IMR-90 (cell line): Measurements from ENCODE around the gene TNNC1. TPM values are rescaled to one million over a fixed set of nuclear protein-coding genes. Genes with fewer than 3 reads are reported as not detected.

Experiments used
- ATAC-seq: fragments of 200-7000 bp; cut with Tn5 transposase; 2 replicates; pipeline ENCODE4 v1.9.1; 2020; ENCODE audit warnings: low read depth, mild to moderate bottlenecking, moderate library complexity
- BruUV-seq: library from RNA; stranded (reverse); fragments of 400-500 nt; replicated peaks from 2 replicates; lab custom pipeline; 2021; lab: Mats Ljungman, UMichigan
- CTCF ChIA-PET: fragments of 300-600 bp; formaldehyde crosslinking; extraction: SDS; loops from one replicate; lab custom pipeline; 2021; ENCODE audit warnings: antibody characterized with exemption; lab: Yijun Ruan, JAX
- POLR2A ChIA-PET: fragments of 300-600 bp; sonication (Branson Sonifier 250); formaldehyde crosslinking; loops from one replicate; lab custom pipeline; 2022; ENCODE audit warnings: antibody characterized with exemption; ENCODE audit not compliant: unreplicated experiment; lab: Charles Lee
- DNase-seq: peaks from one replicate; pipeline ENCODE4 v3.0.0; 2013
- H2AFZ ChIP-seq: replicated peaks from 2 replicates; pipeline ENCODE3; 2013; ENCODE audit warnings: low read length, mild to moderate bottlenecking; ENCODE audit not compliant: poor library complexity
- H2AK5ac ChIP-seq: 2 replicates; pipeline ENCODE4 v1.6.1; 2013; ENCODE audit warnings: low read depth, low read length, inconsistent platforms
- H2AK9ac ChIP-seq: replicated peaks from 2 replicates; pipeline ENCODE3; 2013; ENCODE audit warnings: mild to moderate bottlenecking, low read depth, low read length, moderate library complexity; ENCODE audit not compliant: poor library complexity
- H2BK120ac ChIP-seq: 2 replicates; pipeline ENCODE4 v1.6.1; 2013; ENCODE audit warnings: low read depth, low read length, inconsistent platforms
- H2BK15ac ChIP-seq: 3 replicates; pipeline ENCODE4 v1.6.1; 2013; ENCODE audit warnings: low read depth, low read length, inconsistent platforms
- H2BK20ac ChIP-seq: 2 replicates; pipeline ENCODE4 v1.6.1; 2013; ENCODE audit warnings: low read depth, mild to moderate bottlenecking, inconsistent platforms, low read length, moderate library complexity
- H2BK5ac ChIP-seq: 2 replicates; pipeline ENCODE4 v1.6.1; 2013; ENCODE audit warnings: mild to moderate bottlenecking, low read depth, low read length, inconsistent platforms; ENCODE audit not compliant: poor library complexity, severe bottlenecking
- H3K14ac ChIP-seq: replicated peaks from 2 replicates; pipeline ENCODE4 v1.6.1; 2013; ENCODE audit warnings: low read depth, low read length, inconsistent platforms
- H3K18ac ChIP-seq: 2 replicates; pipeline ENCODE4 v1.6.1; 2013; ENCODE audit warnings: low read depth, low read length, control low read depth
- H3K23ac ChIP-seq: 2 replicates; pipeline ENCODE4 v1.6.1; 2013; ENCODE audit warnings: low read depth, low read length, inconsistent platforms
- H3K27ac ChIP-seq: 2 replicates; pipeline ENCODE4 v1.5.1; 2013; ENCODE audit warnings: mild to moderate bottlenecking, control low read depth, low read length; ENCODE audit not compliant: insufficient read depth
- H3K27me3 ChIP-seq: 2 replicates; pipeline ENCODE4 v1.6.1; 2013; ENCODE audit warnings: low read length; ENCODE audit not compliant: control insufficient read depth, insufficient read depth
- H3K36me3 ChIP-seq: 2 replicates; pipeline ENCODE4 v1.6.1; 2013; ENCODE audit warnings: low read length, mixed read lengths; ENCODE audit not compliant: control insufficient read depth, insufficient read depth
- H3K4ac ChIP-seq: 2 replicates; pipeline ENCODE4 v1.6.1; 2013; ENCODE audit warnings: low read depth, low read length, inconsistent platforms
- H3K4me1 ChIP-seq: 2 replicates; pipeline ENCODE4 v1.6.1; 2013; ENCODE audit warnings: low read length, mixed read lengths; ENCODE audit not compliant: control insufficient read depth, insufficient read depth
- H3K4me2 ChIP-seq: 2 replicates; pipeline ENCODE4 v1.6.1; 2013; ENCODE audit warnings: low read depth, mild to moderate bottlenecking, control low read depth, low read length, moderate library complexity
- H3K4me3 ChIP-seq: 2 replicates; pipeline ENCODE4 v1.5.1; 2013; ENCODE audit warnings: low read depth, mild to moderate bottlenecking, control low read depth, low read length, moderate library complexity; ENCODE audit not compliant: insufficient read depth
- H3K56ac ChIP-seq: 2 replicates; pipeline ENCODE4 v1.6.1; 2013; ENCODE audit warnings: low read length, inconsistent platforms; ENCODE audit not compliant: insufficient read depth; ENCODE audit errors: extremely low read depth
- H3K79me1 ChIP-seq, 2 experiments: 2 replicates each; pipeline ENCODE4 v1.6.1; 2013; ENCODE audit warnings: low read length in 2 of 2, inconsistent platforms in 1 of 2, low read depth in 1 of 2
- H3K9ac ChIP-seq: 2 replicates; pipeline ENCODE4 v1.6.1; 2013; ENCODE audit warnings: low read depth, low read length, control low read depth
- H3K9me1 ChIP-seq: 2 replicates; pipeline ENCODE4 v1.6.1; 2013; ENCODE audit warnings: low read length, inconsistent platforms; ENCODE audit not compliant: insufficient read depth
- H3K9me3 ChIP-seq: 2 replicates; pipeline ENCODE4 v1.6.1; 2013; ENCODE audit warnings: low read length; ENCODE audit not compliant: control insufficient read depth, insufficient read depth
- H4K20me1 ChIP-seq: 2 replicates; pipeline ENCODE4 v1.6.1; 2013; ENCODE audit warnings: low read length, inconsistent platforms; ENCODE audit not compliant: insufficient read depth
- H4K5ac ChIP-seq: 2 replicates; pipeline ENCODE4 v1.6.1; 2013; ENCODE audit warnings: mild to moderate bottlenecking, low read depth, low read length, control low read depth
- H4K8ac ChIP-seq, 2 experiments: 2 replicates each; pipeline ENCODE4 v1.6.1; 2013; ENCODE audit warnings: low read depth in 2 of 2, low read length in 2 of 2, control low read depth in 1 of 2, inconsistent platforms in 1 of 2
- H4K91ac ChIP-seq: 2 replicates; pipeline ENCODE4 v1.6.1; 2013; ENCODE audit warnings: low read depth, low read length, inconsistent platforms; ENCODE audit not compliant: insufficient read depth
- BHLHE40 ChIP-seq: fragments of 150-350 bp; IDR thresholded peaks from 2 replicates; pipeline ENCODE4 v1.6.1; 2016; ENCODE audit warnings: mild to moderate bottlenecking, low read depth, low read length
- CEBPB ChIP-seq: IDR thresholded peaks from 2 replicates; pipeline ENCODE4 v1.6.1; 2012; ENCODE audit warnings: low read depth, low read length, improper control_type of control experiment
- CHD1 ChIP-seq: IDR thresholded peaks from 2 replicates; pipeline ENCODE4 v1.6.1; 2012; ENCODE audit warnings: low read depth, low read length, improper control_type of control experiment
- CTCF ChIP-seq: conservative IDR thresholded peaks from 2 replicates; pipeline ENCODE4 v1.5.1; 2012; ENCODE audit warnings: mild to moderate bottlenecking, low read depth, low read length, improper control_type of control experiment
- ELK1 ChIP-seq: fragments of 150-350 bp; IDR thresholded peaks from 2 replicates; pipeline ENCODE4 v1.6.1; 2016; ENCODE audit warnings: low read depth, mild to moderate bottlenecking, low read length, moderate library complexity, borderline replicate concordance
- FOS ChIP-seq: fragments of 150-350 bp; IDR thresholded peaks from 2 replicates; pipeline ENCODE4 v1.6.1; 2016; ENCODE audit warnings: low read depth, low read length
- MAFK ChIP-seq: IDR thresholded peaks from 2 replicates; pipeline ENCODE4 v1.6.1; 2012; ENCODE audit warnings: low read depth, low read length, improper control_type of control experiment
- MAZ ChIP-seq: IDR thresholded peaks from 2 replicates; pipeline ENCODE4 v1.6.1; 2012; ENCODE audit warnings: low read depth, mild to moderate bottlenecking, low read length, improper control_type of control experiment, moderate library complexity, borderline replicate concordance
- MXI1 ChIP-seq: IDR thresholded peaks from 2 replicates; pipeline ENCODE4 v1.6.1; 2012; ENCODE audit warnings: low read depth, mild to moderate bottlenecking, low read length, moderate library complexity, borderline replicate concordance
- NFE2L2 ChIP-seq: fragments of 150-350 bp; IDR thresholded peaks from 2 replicates; pipeline ENCODE4 v1.6.1; 2016; ENCODE audit warnings: low read depth, mild to moderate bottlenecking, low read length
- POLR2A ChIP-seq: IDR thresholded peaks from 2 replicates; pipeline ENCODE4 v1.6.1; 2012; ENCODE audit warnings: mild to moderate bottlenecking, low read depth, low read length
- RAD21 ChIP-seq: IDR thresholded peaks from 2 replicates; pipeline ENCODE4 v1.6.1; 2012; ENCODE audit warnings: low read length, improper control_type of control experiment
- RCOR1 ChIP-seq: IDR thresholded peaks from 2 replicates; pipeline ENCODE4 v1.6.1; 2012; ENCODE audit warnings: mild to moderate bottlenecking, low read length, improper control_type of control experiment; ENCODE audit not compliant: insufficient replicate concordance
- RFX5 ChIP-seq: IDR thresholded peaks from 2 replicates; pipeline ENCODE4 v1.8.0; 2012; ENCODE audit warnings: low read depth, mild to moderate bottlenecking, low read length, moderate library complexity
- SMC3 ChIP-seq: fragments of 150-350 bp; IDR thresholded peaks from 2 replicates; pipeline ENCODE4 v1.6.1; 2016; ENCODE audit warnings: low read depth, mild to moderate bottlenecking, antibody characterized with exemption, low read length, moderate library complexity
- USF2 ChIP-seq: fragments of 150-350 bp; IDR thresholded peaks from 2 replicates; pipeline ENCODE4 v1.6.1; 2017; ENCODE audit warnings: mild to moderate bottlenecking, antibody characterized with exemption, low read length, low read depth
- WGBS, 2 experiments: methylation state at CpG; one replicate each; pipeline versions ENCODE4 v1.1.5 to v1.1.7; 2013; ENCODE audit warnings: missing lambda C conversion rate in 2 of 2; ENCODE audit not compliant: insufficient read length in 1 of 2; ENCODE audit errors: extremely low coverage in 2 of 2; 5-methylcytosine and 5-hydroxymethylcytosine counted together
- dilution Hi-C: fragments of 300-500 bp; cut with HindIII; formaldehyde crosslinking; loops from one replicate; pipeline ENCODE4 v1.14.3; 2018; ENCODE audit warnings: low sequenced_read_pairs; ENCODE audit not compliant: unreplicated experiment
- in situ Hi-C: fragments of 300-500 bp; cut with MboI; formaldehyde crosslinking; loops from 3 replicates; pipeline ENCODE4 v1.14.3; 2019; ENCODE audit warnings: low sequenced_read_pairs, inconsistent platforms, mixed read lengths
- intact Hi-C: fragments of 100-400 bp; cut with micrococcal nuclease; formaldehyde crosslinking; loops from 2 replicates; pipeline ENCODE4 v1.10.0; 2022
- polyA plus RNA-seq, 3 experiments: library from polyadenylated mRNA; depleted of rRNA; stranded (reverse); fragments of >200 nt; gene quantifications; 2 replicates each; pipeline ENCODE4 v1.2.3, GENCODE V29; 2012; ENCODE audit warnings: low replicate concordance in 1 of 3
- total RNA-seq: library from RNA; depleted of rRNA; stranded (reverse); fragments of >200 nt; gene quantifications from 2 replicates; pipeline ENCODE4 v1.2.3, GENCODE V29; 2012

The TNNC1 gene
- total and polyA plus RNA-seq, 2 of the 4 experiments (the other 2 are of a cell fraction), result 1.3 to 4.6 TPM

- Histone ChIP-seq H3K14ac (no peak overlapping the region), H4K20me1 (no peaks in the 10 kb centered on the region), H2BK120ac (no peak overlapping the region), H4K5ac (no peak overlapping the region), H3K9me1 (no peaks in the 10 kb centered on the region), H4K91ac (no peak overlapping the region), H2AFZ (no peak overlapping the region), H3K56ac (no peak overlapping the region), H3K4ac (no peak overlapping the region), H3K9ac (no peak overlapping the region), H3K9me3 (no peaks in the 10 kb centered on the region), H3K23ac (no peak overlapping the region), H2AK5ac (no peak overlapping the region), H3K27ac (no peak overlapping the region), H3K4me3 (no peak overlapping the region), H2BK5ac (no peak overlapping the region), H3K27me3 (peaks cover 12% of the 10 kb centered on the region), H3K36me3 (no peaks in the 10 kb centered on the region), H4K8ac (no peak overlapping the region), H3K79me1 (no peaks in the 10 kb centered on the region), H2BK20ac (no peak overlapping the region), H3K4me2 (no peak overlapping the region), H3K18ac (no peak overlapping the region), H2AK9ac (no peak overlapping the region), H3K4me1 (peaks cover 4% of the 10 kb centered on the region; the same call in 1 of the 2 replicates), H2BK15ac (no peak overlapping the region)
- no peak for ATAC-seq
- intact Hi-C loops, result no loop called here
- no peak for DNase-seq
- no TSS peak for BruUV-seq
- dilution Hi-C loops, result no loop called here
- no peak for TF ChIP-seq MAZ
- no peak for TF ChIP-seq BHLHE40
- TF ChIP-seq SMC3, result no peak
- TF ChIP-seq RFX5, result no peak
- no peak for TF ChIP-seq RCOR1
- no peak for TF ChIP-seq USF2
- TF ChIP-seq CEBPB, result no peak
- TF ChIP-seq FOS, result no peak
- TF ChIP-seq ELK1, result no peak
- no peak for TF ChIP-seq RAD21
- no peak for TF ChIP-seq MAFK
- no peak for TF ChIP-seq MXI1
- TF ChIP-seq CHD1, result no peak
- TF ChIP-seq POLR2A, result no peak
- TF ChIP-seq NFE2L2, result no peak
- no peak for TF ChIP-seq CTCF
- POLR2A ChIA-PET, result no interaction called here
- in situ Hi-C loops, result no loop called here
- no CpG with 5 or more reads among the region's 3 CpGs for WGBS, 2 experiments
- CTCF ChIA-PET, result interaction anchor here (1.3 to 1.8 kb wide), 3 partner anchors 11 to 16 kb away, joined by 3 to 5 read pairs (median 3); no protein-coding TSS in a partner anchor
Observed at GRCh38 chr3:52429031-52429430, 24.8 kb downstream of the TNNC1 start.
